ENCODE measurements around the gene CH25H. TPM values are rescaled to one million over a fixed set of nuclear protein-coding genes. Genes with fewer than 3 reads are reported as not detected.

Gene CH25H
- total RNA-seq, 1 experiment from 2014 or later, result not detected

GRCh38 chr10:89219513-89220218 is 12.5 kb upstream of the CH25H start:
- intact Hi-C loops (cut with micrococcal nuclease; ENCODE audit: unreplicated experiment), result loop anchor here (5.0 kb wide), 1 partner anchor 652 kb away; no protein-coding TSS in a partner anchor
- no TSS peak for BruUV-seq (replicated peaks)
- no peaks in the 10 kb centered on the region for H3K9me3 ChIP-seq (ENCODE audit: insufficient read depth, low read depth)
- no peak for DNase-seq
- H4K20me1 ChIP-seq (ENCODE audit: insufficient read depth), result no peaks in the 10 kb centered on the region
- ChIA-PET CTCF (no interaction called here), POLR2A (ENCODE audit: unreplicated experiment) (no interaction called here)
- TF ChIP-seq CTCF (conservative IDR thresholded peaks at IDR 0.05) (no peak), EZH2 (IDR thresholded peaks at IDR 0.05; ENCODE audit: low read depth) (no peak)
- H3K4me2 ChIP-seq, result no peak overlapping the region
- H3K27me3 ChIP-seq (ENCODE audit: insufficient read depth, low read depth), result no peaks in the 10 kb centered on the region
- no peaks in the 10 kb centered on the region for H3K79me2 ChIP-seq (ENCODE audit: low read depth)
- no peaks in the 10 kb centered on the region for H3K36me3 ChIP-seq (ENCODE audit: low read depth)
- H2AFZ ChIP-seq, result no peak overlapping the region
- no peak overlapping the region for H3K27ac ChIP-seq
- H3K9me2 ChIP-seq (ENCODE audit: insufficient read depth), result no peaks in the 10 kb centered on the region
- H3F3A ChIP-seq (ENCODE audit: insufficient read depth, low read depth), result peaks cover 18% of the 10 kb centered on the region
- no peaks in the 10 kb centered on the region for H3K4me1 ChIP-seq (replicated peaks; ENCODE audit: insufficient read depth)
- no peak overlapping the region for H3K4me3 ChIP-seq

- TF ChIP-seq CTCF (conservative IDR thresholded peaks at IDR 0.05) (peak; percentile 79), EZH2 (IDR thresholded peaks at IDR 0.05; ENCODE audit: low read depth) (no peak)
- H3K27ac ChIP-seq, result peak overlapping the region; percentile 25; the same call in 1 of the 2 replicates
- no peaks in the 10 kb centered on the region for H3K9me2 ChIP-seq (ENCODE audit: insufficient read depth)
- ChIA-PET POLR2A (ENCODE audit: unreplicated experiment) (no interaction called here), CTCF (interaction anchor here (0.5 to 1.8 kb wide), 3 partner anchors 153 to 284 kb away, joined by 3 to 6 read pairs (median 4); no protein-coding TSS in a partner anchor)
- no peaks in the 10 kb centered on the region for H4K20me1 ChIP-seq (ENCODE audit: insufficient read depth)
- no peak overlapping the region for H3K4me3 ChIP-seq
- H3F3A ChIP-seq (ENCODE audit: insufficient read depth, low read depth), result peaks cover 18% of the 10 kb centered on the region
- no TSS peak for BruUV-seq (replicated peaks)
- intact Hi-C loops (cut with micrococcal nuclease; ENCODE audit: unreplicated experiment), result loop anchor here (1.0 to 5.0 kb wide), 3 partner anchors 172 to 650 kb away; no protein-coding TSS in a partner anchor
- no peaks in the 10 kb centered on the region for H3K9me3 ChIP-seq (ENCODE audit: insufficient read depth, low read depth)
- H2AFZ ChIP-seq, result no peak overlapping the region
- peak in 1 of 2 experiments; percentile 30 for DNase-seq
- no peaks in the 10 kb centered on the region for H3K27me3 ChIP-seq (ENCODE audit: insufficient read depth, low read depth)
- no peaks in the 10 kb centered on the region for H3K36me3 ChIP-seq (ENCODE audit: low read depth)
- H3K4me1 ChIP-seq (replicated peaks; ENCODE audit: insufficient read depth), result no peaks in the 10 kb centered on the region
- H3K79me2 ChIP-seq (ENCODE audit: low read depth), result no peaks in the 10 kb centered on the region
- no peak overlapping the region for H3K4me2 ChIP-seq
Measured at GRCh38 chr10:89217057-89217990, 10.2 kb upstream of the CH25H start.

- no peak for DNase-seq
- Histone ChIP-seq H3K27ac (no peak overlapping the region), H3K27me3 (ENCODE audit: insufficient read depth, low read depth) (no peaks in the 10 kb centered on the region), H3K9me3 (ENCODE audit: insufficient read depth, low read depth) (no peaks in the 10 kb centered on the region), H4K20me1 (ENCODE audit: insufficient read depth) (no peaks in the 10 kb centered on the region), H3K4me3 (no peak overlapping the region), H3K4me2 (no peak overlapping the region), H3K4me1 (replicated peaks; ENCODE audit: insufficient read depth) (no peaks in the 10 kb centered on the region), H3K36me3 (ENCODE audit: low read depth) (no peaks in the 10 kb centered on the region), H3K79me2 (ENCODE audit: low read depth) (no peaks in the 10 kb centered on the region), H2AFZ (no peak overlapping the region), H3K9me2 (ENCODE audit: insufficient read depth) (no peaks in the 10 kb centered on the region), H3F3A (ENCODE audit: insufficient read depth, low read depth) (peaks cover 18% of the 10 kb centered on the region)
- no peak for TF ChIP-seq CTCF (conservative IDR thresholded peaks at IDR 0.05)
- no peak for TF ChIP-seq EZH2 (IDR thresholded peaks at IDR 0.05; ENCODE audit: low read depth)
- intact Hi-C loops (cut with micrococcal nuclease; ENCODE audit: unreplicated experiment), result loop anchor here (5.0 kb wide), 1 partner anchor 649 kb away; no protein-coding TSS in a partner anchor
- ChIA-PET CTCF (no interaction called here), POLR2A (ENCODE audit: unreplicated experiment) (no interaction called here)
- BruUV-seq (replicated peaks), result no TSS peak
Measured at GRCh38 chr10:89216056-89216455, 8.9 kb upstream of the CH25H start.
